GM19240 (cell line): ENCODE measurements around the gene KDM8.
A peak's percentile ranks its signal among the peaks of the same experiment; 100 is the strongest.
"Not testable (repeated sequence)": the region's sequence is repeated elsewhere in the genome, so short reads cannot be mapped to it uniquely, and the experiment has no call there.

Experiments
- DNase-seq: peaks from one replicate; pipeline ENCODE4 v3.0.0; 2011; ENCODE audit warnings: low spot score; ENCODE audit not compliant: insufficient read length

The KDM8 gene

DNA sequence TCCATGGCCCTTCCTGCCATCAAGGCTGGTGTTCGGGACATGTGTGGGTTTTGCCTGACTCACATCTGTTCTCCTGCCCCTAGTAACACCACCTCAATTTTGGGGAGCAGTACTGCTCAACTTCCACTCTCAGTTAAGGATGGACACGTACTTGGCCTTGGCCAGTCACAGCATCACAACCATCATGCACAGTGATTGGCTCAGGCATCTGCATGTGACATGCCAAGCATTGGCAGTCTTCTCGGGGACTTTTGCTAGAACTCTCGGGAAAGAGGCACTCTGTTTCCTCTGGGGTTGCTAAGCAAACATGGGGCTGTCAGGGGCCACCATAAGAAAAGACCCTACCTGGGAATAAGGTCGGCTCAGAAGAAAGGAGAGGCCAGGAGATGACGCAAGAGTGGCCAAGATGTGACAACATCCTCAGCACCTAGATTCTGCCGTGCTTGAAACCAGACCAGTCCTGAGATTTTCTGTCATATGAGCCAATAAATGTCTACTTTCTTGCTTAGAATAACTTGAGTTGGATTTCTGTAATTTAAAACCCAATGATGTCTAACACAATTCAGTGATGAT lies 11.9 kb upstream of the KDM8 start:
- DNase-seq: no peak

DNA sequence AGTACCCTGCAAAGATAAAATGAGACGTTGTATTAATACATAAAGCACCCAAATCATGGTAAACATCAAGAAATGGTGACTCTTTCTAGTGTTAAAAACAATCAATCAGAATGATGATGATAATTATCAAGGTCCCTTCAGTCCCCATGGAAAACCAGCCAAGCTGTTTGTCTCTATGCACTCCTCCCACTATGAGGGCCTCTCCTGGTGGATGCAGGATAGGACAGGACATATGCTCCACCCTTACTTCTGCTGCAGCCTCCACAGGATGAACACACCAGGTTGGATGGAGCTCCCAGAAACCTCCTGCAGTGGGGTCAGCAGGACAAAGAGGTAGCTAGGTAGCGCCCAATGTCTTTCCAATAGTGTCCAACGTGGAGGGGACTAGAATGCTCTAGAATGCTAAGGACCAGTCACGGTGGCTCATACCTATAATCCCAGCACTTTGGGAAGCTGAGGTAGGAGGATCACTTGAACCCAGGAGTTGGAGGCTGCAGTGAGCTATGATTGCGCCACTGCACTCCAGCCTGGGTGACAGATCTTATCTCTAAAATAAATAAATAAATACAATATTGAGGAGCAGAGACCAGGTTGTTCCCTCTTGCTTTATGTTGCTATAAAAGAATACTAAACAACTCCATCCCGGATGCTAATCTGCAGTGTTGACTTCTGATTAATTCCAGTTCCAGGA lies 9.9 kb upstream of the KDM8 start:
- DNase-seq: no peak

DNA sequence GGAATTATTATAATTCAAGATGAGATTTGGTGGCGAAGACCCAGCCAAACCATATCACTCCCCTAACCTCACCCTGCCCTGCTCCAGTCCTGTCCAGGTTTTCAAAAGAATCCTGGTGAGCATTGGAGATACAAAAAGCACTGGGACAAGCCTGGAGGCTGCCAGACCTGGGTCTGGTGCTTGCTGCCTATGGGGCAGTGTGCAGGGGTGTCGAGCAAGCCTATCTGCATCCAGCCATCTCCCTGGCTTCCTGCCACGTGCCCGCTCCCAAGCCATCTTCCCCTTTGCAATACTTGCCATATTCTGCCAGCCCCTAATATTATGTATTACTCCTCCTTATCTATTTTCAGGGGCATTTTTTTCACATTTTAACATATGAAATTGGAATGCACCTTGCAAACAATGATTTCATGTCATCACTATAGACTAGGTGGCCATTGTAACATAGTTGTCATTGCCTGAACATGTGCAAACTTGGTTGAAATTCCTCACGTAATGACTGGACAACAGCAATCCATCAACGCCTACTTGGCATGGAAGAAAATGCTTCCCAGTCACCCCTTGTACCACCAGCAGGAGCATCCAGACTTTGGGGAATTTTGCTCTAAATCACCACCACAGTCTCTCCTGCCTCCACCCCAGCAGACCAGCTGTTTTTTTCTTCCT lies 8.1 kb upstream of the KDM8 start:
- no peak for DNase-seq

DNA sequence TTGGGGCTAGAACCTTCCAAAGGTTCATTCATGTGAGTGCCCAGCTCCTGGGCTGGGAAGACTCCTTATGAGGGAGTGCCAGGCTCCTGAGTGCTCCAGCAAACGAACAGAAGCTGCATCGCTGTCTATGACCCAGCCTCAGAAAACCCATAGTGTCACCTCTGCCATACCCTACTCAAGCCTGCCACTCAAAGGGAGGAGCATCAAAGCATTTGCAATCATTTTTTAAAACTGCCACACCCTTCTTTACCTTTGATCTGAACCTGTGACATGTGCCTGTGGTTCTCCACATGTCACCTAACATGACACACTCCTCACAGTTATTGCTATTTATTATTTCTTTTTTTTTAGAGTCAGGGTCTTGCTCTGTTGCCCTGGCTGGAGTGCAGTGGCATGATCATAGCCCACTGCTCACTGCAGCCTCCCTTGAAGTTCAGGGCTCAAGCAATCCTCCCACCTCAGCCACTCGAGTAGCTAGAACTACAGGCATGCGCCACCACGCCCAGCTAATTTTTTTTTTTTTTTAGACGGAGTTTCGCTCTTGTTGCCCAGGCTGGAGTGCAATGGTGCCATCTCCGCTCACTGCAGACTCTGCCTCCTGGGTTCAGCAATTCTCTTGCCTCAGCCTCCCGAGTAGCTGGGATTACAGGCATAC lies 7.3 kb upstream of the KDM8 start:
- no peak for DNase-seq

DNA sequence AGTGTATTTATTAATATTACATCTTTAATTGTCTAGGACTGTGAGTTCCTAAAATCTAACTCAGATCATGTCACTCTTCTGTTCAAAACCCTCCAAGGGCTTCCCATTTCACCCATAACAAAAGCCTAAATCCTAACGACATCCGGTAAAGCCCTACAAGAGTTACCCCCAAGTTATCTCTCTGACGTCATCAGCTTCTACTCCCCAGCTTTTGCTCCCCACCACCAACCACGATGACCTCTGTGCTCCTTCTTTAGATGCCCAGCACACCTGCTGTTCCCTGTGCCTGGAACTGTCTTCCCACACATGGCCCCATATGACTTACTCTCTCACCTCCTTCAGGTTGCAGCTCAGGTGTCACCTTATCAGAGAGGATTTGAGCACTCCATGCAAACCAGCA lies 6.3 kb upstream of the KDM8 start:
- no peak for DNase-seq

DNA sequence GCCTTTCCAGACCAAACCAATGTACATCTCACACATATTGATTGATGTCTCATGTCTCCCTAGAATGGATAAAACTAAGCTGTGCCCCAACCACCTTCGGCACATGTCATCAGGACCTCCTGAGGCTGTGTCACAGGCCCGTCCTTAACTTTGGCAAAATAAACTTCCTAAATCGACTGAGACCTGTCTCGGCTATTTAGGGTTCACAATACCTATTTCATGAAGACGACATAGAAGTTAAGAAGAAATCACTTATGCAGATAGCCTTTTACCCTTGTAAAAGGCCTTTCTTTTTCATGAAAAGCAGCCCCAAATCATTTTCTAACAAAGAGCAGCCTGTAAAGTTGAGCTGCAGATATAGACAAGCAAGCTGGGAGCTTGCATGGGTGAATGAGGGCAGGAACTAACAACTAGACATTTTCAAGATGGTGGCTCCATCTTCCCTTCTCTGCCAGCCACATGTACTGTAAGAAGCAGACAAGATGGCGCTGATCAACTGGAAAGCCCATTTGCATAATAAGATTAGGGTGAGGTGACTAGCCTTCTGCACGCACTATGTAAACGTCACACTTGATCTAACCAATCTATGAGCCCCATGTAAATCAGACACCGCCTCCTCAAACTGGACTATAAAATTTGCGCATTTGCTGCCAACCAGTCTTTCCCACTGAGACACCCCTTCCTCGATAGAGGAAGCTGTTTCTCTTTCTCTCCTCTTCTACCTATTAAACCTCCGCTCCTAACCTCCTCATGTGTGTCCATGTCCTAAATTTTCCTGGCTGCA lies 4.7 kb upstream of the KDM8 start:
- DNase-seq: no peak

DNA sequence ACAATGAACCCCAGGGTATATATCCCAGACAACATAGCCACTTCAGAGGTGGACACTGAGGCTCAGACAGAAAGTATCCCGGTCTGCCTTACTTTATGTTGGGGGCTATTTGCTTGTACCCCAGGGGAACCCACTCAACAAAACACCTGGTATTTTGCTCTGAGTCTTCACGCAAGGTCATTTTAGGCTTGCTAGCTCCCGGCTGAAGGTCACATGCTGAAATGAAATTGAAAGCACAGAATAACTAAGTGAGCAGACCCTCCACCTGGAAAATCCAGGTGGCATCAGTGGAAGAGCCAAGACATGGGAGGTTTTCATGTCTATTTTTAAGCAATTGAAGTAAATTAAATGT lies 4.1 kb upstream of the KDM8 start:
- DNase-seq: no peak

DNA sequence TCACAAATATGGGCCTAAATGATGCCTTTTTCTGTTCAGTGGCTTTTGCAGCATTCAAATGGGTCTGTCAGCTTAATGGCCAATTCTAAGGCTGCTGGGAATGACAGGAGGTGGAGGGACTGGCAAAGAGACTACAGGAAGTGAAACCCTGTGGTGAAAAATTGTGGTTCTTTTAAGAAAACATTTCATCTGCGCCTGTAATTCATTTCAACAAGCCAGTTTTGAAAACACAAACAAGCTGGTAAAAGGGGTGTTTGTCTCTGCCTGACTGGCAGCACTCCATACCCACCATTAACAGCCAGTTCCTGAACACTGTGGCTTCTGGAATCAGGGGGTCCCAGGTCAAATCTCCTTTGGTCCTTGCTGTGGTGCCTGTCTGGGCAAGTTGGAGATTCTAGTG lies 3.6 kb upstream of the KDM8 start:
- DNase-seq: peak; percentile 70

DNA sequence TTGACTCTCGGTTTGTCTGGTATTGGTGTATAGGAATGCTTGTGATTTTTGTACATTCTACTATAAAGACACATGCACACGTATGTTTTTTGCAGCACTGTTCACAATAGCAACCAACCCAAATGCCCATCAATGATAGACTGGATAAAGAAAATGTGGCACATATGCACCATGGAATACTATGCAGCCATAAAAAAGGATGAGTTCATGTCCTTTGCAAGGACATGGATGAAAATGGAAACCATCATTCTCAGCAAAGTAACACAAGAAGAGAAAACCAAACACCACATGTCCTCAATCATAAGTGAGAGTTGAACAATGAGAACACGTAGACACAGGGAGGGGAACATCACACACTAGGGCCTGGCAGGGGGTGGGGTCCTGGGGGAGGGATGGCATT lies 2.4 kb upstream of the KDM8 start:
- not testable (repeated sequence) for DNase-seq

DNA sequence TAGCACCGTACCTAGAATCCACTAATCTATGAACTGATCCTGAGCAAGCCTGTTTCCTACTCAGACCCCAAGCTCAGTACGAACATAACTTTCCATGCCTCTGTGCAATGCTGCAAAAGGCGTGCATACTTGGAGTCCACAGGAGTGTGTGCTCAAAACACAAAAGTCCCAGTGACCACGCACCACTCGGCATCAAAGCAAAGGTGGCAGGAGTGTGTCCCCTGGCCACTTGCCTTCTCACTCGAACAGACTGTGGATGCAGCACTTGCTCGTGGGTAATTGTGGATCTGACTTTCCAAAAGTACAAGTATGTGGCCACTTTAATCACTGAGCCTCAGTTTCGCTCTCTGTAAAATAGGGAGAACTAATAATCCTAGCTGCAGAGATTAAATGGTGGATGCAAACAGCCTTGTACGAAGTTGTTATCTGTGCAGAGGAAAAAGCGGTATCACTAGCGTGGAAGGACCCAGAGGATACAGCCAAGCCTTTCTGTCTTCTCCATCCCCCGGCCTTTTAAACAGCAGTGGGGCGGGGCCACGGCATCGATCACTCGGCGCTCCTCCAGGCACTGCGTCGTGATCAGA lies 311 bp upstream of the KDM8 start:
- DNase-seq: peak; percentile 58

DNA sequence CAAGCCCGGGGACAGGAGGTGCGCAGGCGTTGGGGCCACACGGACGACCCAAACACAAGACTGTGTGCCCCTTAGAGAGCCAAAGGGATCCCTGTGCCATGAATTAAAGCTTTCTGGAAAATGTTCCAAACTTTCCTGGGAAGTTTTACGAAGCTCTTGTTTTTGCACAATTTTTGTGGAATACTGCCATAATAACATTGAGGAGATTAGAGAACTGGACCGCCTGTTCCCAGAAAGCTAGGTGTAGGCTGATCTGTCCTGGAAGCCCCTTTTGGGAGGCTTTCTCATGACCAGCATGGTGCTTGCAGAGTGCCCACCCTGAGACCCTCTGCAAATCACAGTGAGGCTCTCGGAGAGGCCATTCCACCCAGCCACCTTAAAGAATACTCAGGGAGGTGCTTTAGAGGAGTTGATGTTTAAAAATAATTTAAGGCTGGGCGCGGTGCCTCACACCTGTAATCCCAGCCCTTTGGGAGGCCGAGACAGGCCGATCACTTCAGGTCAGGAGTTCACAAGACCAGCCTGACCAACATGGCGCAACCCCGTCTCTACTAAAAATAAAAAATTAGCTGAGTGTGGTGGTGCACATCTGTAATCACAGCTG lies 1.1 kb downstream of the KDM8 start:
- DNase-seq: no peak

DNA sequence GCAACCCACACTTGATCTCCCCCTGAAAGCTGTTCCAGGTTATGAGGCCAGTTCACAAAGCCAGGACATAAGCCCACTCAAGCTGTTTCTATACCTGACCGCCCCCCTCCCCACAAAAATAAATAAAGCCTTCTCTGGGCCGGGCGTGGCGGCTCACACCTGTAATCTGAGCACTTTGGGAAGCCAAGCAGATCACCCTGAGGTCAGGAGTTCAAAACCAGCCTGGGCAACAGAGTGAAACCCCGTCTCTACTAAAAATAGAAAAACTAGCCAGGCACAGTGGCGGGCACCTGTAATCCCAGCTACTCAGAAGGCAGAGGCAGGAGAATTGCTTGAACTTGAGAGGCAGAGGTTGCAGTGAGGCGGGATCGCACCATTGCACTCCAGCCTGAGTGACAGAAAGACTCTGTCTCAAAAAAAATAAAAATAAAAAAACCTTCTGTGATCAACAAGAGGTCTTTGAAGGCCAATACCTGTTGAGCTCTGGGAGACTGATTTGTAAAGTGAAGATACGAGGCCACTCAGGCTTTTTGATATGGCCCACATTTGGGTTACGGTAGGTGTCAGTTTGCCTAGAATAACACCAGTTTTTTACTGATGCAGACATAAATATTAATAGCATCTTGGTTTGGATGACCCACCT lies 2.2 kb downstream of the KDM8 start:
- no peak for DNase-seq

DNA sequence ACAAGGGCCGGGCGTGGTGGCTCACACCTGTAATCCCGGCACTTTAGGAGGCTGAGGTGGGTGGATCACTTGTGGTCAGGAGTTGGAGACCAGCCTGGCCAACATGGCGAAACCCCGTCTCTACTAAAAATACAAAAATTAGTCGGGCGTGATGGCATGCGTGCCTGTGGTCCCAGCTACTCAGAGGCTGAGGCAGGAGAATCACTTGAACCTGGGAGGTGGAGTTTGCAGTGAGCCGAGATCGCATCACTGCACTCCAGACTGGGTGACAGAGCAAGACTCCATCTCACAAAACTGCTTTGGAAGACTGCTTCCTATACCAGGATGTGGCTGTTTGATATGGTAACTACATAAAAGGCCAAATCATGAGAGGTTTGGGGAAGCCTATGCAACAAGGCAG lies 3.8 kb downstream of the KDM8 start:
- not testable (repeated sequence) for DNase-seq

DNA sequence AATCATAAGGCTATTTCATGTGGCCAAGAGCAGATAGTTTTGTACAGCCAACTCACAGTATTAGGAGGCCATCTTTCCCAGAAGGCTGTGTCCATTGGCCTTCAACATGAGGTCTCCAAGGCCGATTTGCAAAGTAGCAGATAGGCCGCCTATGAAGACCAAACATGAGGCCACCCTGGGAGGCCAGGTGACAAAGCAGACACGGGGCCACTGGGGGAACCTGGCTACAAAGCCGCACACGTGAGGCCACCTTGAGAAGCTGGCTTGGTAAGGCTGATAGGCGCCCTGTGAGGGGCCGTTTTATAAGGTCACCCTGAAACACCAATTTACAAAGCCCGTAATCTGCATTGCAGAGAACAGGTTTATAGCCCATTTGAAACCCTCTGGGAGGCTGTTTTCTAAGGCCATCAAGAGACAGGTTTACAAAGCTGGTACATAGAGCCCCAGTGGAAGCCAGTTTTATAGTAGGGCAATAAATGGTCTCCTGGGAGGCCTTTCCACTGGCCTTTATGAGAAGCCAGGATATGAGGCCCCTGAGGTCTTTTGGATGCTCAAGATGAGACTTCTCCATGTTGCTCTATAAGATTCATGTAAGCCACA lies 4.9 kb downstream of the KDM8 start:
- no peak for DNase-seq

DNA sequence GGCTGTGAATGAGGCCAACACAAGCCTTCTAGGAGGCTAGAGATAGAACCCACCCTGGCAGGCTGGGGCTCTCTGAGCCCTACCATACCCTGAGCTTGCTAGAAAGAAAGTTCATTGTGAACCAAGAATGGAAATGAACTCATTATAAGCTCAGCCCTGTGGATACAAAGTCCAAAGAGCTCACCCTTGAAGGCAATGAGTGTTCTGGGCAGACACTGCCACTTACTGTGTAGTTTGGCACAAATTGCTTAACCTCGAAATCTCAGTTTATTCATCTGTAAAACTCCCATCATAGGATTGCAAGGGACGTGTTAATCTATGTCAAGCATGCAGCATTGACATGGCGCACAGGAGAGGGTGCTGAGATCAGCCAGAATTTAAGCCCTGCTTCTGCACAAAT lies 5.5 kb downstream of the KDM8 start:
- no peak for DNase-seq

DNA sequence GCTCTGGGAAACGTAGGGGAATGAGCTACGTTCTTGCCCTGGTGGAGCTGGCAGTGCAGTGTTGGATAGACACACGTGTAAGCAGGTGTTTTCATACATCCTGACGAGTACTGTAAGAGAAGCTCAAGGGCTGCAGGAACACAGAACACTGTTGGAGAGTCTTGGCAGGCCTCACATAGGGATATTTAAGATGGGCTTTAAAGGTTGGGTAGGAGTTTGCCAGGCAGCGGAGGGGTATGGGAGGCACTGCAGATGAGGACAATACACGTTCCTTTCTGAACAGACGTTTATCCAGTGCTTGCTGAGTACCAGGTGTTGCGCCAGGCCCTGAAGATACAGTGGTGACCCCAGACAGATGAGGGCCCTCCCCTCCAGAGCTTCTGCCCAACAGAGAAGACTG lies 6.3 kb downstream of the KDM8 start:
- DNase-seq: no peak

DNA sequence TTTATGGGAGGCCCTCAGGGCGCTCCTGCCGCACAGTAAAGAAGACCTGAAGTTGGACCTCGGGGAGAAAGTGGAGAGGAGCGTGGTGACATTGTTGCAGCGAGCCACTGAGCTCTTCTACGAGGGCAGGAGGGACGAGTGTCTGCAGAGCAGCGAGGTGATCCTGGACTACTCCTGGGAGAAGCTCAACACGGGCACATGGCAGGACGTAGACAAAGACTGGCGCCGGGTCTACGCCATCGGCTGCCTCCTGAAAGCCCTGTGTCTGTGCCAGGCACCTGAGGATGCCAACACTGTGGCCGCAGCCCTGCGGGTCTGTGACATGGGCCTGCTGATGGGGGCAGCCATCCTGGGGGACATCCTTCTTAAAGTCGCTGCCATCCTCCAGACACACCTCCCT lies 6.8 kb downstream of the KDM8 start:
- DNase-seq: no peak

DNA sequence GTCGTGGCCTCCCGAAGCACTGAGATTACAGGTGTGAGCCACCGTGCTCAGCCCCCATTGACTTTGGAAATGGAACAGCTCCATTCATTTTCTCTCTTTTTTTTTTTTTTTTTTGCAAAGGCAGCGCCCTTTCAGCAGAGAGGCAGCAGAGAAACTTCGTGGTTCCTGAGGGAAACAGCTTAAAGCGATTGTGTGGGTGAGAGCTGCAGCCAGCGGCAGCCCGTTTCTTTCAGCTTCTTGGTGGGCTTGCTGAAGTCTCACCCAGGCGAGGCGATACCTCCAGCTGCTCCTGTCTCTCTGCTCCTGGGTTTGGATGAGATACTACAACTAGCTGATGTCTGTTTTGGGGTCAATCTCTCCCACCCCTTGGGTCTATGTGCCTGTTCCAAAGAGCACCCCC lies 7.7 kb downstream of the KDM8 start:
- DNase-seq: no peak

DNA sequence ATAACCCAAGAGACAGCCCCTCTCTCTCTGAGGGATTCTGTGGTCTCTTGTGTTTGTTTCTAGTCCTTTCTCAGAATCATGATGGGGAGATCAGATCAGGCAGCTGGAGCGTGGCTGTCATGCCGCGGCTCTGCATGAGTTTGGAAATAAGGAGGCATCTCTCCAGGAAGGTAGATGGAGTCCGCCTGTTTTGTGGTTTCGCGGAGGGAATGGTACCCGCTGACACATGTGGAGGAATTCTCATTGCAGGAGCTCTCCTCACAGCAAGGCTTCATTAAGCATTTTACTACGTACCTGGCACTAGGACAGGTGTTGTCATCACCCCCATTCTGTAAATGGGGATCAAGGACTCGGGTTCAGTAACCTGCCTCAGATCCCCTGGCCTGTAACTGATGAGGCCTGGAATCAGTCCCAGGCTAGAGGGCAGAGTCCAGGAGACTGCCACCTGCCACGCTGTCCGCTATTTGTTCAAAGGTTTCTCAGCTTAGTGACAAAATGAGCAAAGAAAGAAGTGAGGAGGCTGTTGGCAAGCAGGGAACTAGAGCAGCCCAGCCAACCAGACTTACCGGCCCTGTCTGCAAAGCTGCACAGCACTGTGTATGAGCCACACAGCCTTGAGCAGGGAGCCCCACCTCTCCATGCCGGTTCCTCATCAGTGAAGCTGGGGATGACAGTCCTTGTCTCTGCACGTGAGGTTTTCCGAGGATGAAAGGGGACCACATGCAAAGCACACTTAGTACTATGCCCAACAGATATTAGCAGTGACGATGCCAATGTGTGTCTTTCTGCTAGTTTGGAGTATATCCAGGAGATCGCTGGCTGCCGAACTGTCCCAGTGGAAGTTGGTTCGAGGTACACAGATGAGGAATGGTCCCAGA lies 11.0 kb downstream of the KDM8 start:
- DNase-seq: no peak
